HEK293T (cell line): ENCODE measurements around the gene ESYT2.
"Not testable (repeated sequence)": the region's sequence is repeated elsewhere in the genome, so short reads cannot be mapped to it uniquely, and the experiment has no call there.

Experiments used
- CTCF ChIA-PET: fragments of 350-600 bp; formaldehyde crosslinking; extraction: SDS; loops from one replicate; lab custom pipeline; 2021; ENCODE audit warnings: antibody characterized with exemption, inconsistent platforms; lab: Yijun Ruan, JAX
- POLR2A ChIA-PET: fragments of 350-600 bp; formaldehyde crosslinking; extraction: SDS; loops from one replicate; lab custom pipeline; 2020; ENCODE audit warnings: antibody characterized with exemption, inconsistent platforms; lab: Yijun Ruan, JAX
- DNase-seq: peaks from one replicate; pipeline ENCODE4 v3.0.0; 2012; ENCODE audit warnings: mixed read lengths; ENCODE audit errors: extremely low spot score
- ARNT ChIP-seq: fragments of 450-650 bp; IDR thresholded peaks from 2 replicates; pipeline ENCODE4 v1.6.1; 2017; ENCODE audit warnings: mild to moderate bottlenecking
- BHLHE40 ChIP-seq: fragments of 450-650 bp; IDR thresholded peaks from 2 replicates; pipeline ENCODE4 v1.6.1; 2016; ENCODE audit warnings: mild to moderate bottlenecking, moderate library complexity, borderline replicate concordance
- CTBP1 ChIP-seq: fragments of 450-650 bp; IDR thresholded peaks from 2 replicates; pipeline ENCODE4 v1.6.1; 2016; ENCODE audit warnings: borderline replicate concordance
- ELF4 ChIP-seq: fragments of 450-650 bp; IDR thresholded peaks from 2 replicates; pipeline ENCODE4 v1.6.1; 2017; ENCODE audit warnings: antibody characterized with exemption
- FOXA1 ChIP-seq: fragments of 450-650 bp; IDR thresholded peaks from 2 replicates; pipeline ENCODE4 v1.6.1; 2016; ENCODE audit warnings: mild to moderate bottlenecking
- FOXK2 ChIP-seq: fragments of 450-650 bp; IDR thresholded peaks from 2 replicates; pipeline ENCODE4 v1.6.1; 2016; ENCODE audit warnings: mild to moderate bottlenecking
- FOXM1 ChIP-seq: fragments of 450-650 bp; IDR thresholded peaks from 2 replicates; pipeline ENCODE4 v1.6.1; 2017; ENCODE audit warnings: mild to moderate bottlenecking, borderline replicate concordance
- HDGF ChIP-seq: fragments of 450-650 bp; IDR thresholded peaks from 2 replicates; pipeline ENCODE4 v1.6.1; 2017; ENCODE audit warnings: antibody characterized with exemption, borderline replicate concordance
- L3MBTL2 ChIP-seq: fragments of 450-650 bp; conservative IDR thresholded peaks from 2 replicates; pipeline ENCODE4 v1.6.1; 2016; ENCODE audit warnings: mild to moderate bottlenecking
- LEF1 ChIP-seq: fragments of 450-650 bp; IDR thresholded peaks from 2 replicates; pipeline ENCODE4 v1.6.1; 2017; ENCODE audit warnings: mild to moderate bottlenecking, borderline replicate concordance
- NFRKB ChIP-seq: fragments of 450-650 bp; IDR thresholded peaks from 2 replicates; pipeline ENCODE4 v1.6.1; 2016; ENCODE audit warnings: mild to moderate bottlenecking, moderate library complexity
- PKNOX1 ChIP-seq: fragments of 450-650 bp; IDR thresholded peaks from 2 replicates; pipeline ENCODE4 v1.6.1; 2016
- SP1 ChIP-seq: fragments of 450-650 bp; IDR thresholded peaks from 2 replicates; pipeline ENCODE4 v1.6.1; 2017
- SUZ12 ChIP-seq: fragments of 450-650 bp; IDR thresholded peaks from 2 replicates; pipeline ENCODE4 v1.6.1; 2016; ENCODE audit warnings: mild to moderate bottlenecking
- TARDBP ChIP-seq: fragments of 450-650 bp; IDR thresholded peaks from 2 replicates; pipeline ENCODE4 v1.6.1; 2016
- ZNF384 ChIP-seq: fragments of 450-650 bp; IDR thresholded peaks from 2 replicates; pipeline ENCODE4 v1.6.1; 2016

Gene ESYT2

GRCh38 chr7:158840604-158841003, 11.3 kb upstream of the ESYT2 start:
- ChIA-PET CTCF (no interaction called here), POLR2A (no interaction called here)
- TF ChIP-seq HDGF (no peak), CTBP1 (no peak), FOXM1 (no peak), PKNOX1 (no peak), BHLHE40 (no peak), ELF4 (no peak), LEF1 (no peak), TARDBP (no peak), L3MBTL2 (no peak), ZNF384 (no peak)
- DNase-seq: no peak

- POLR2A ChIA-PET, DNase-seq, CTCF ChIA-PET: not testable (repeated sequence)
Observed at GRCh38 chr7:158839177-158839576, 9.9 kb upstream of the ESYT2 start.

- TF ChIP-seq CTBP1 (no peak), FOXA1 (no peak), ARNT (no peak), NFRKB (no peak), FOXK2 (no peak), TARDBP (no peak), ZNF384 (no peak), L3MBTL2 (no peak), PKNOX1 (no peak), SUZ12 (no peak), BHLHE40 (no peak), FOXM1 (no peak), SP1 (no peak), ELF4 (no peak), LEF1 (no peak), HDGF (no peak)
- CTCF ChIA-PET: no interaction called here
- POLR2A ChIA-PET: interaction anchor here (0.7 kb wide), 1 partner anchor 246 kb away, joined by 3 read pairs; no protein-coding TSS in a partner anchor
Observed at GRCh38 chr7:158837790-158838637, 8.7 kb upstream of the ESYT2 start.

GRCh38 chr7:158836692-158837091, 7.4 kb upstream of the ESYT2 start:
- TF ChIP-seq FOXA1 (no peak), CTBP1 (no peak), BHLHE40 (no peak), TARDBP (no peak), FOXK2 (no peak), SP1 (no peak), SUZ12 (no peak), NFRKB (no peak), ARNT (no peak), PKNOX1 (no peak)
- ChIA-PET POLR2A (no interaction called here), CTCF (no interaction called here)
- DNase-seq: no peak

More at GRCh38 chr7:158837790-158838637, 8.7 kb upstream of the ESYT2 start:
- no peak for DNase-seq

GRCh38 chr7:158834878-158835784, 5.8 kb upstream of the ESYT2 start:
- CTCF ChIA-PET: no interaction called here
- TF ChIP-seq LEF1 (no peak), SUZ12 (no peak), BHLHE40 (no peak), CTBP1 (no peak), TARDBP (no peak), NFRKB (no peak), L3MBTL2 (no peak), ZNF384 (no peak), PKNOX1 (no peak), FOXK2 (no peak), FOXM1 (no peak), FOXA1 (no peak), ELF4 (no peak)
- DNase-seq: no peak
- POLR2A ChIA-PET: no interaction called here
